M059J (cell line): ENCODE measurements around the gene ITSN1. TPM values are rescaled to one million over a fixed set of nuclear protein-coding genes. Genes with fewer than 3 reads are reported as not detected.
"Not testable (repeated sequence)": the region's sequence is repeated elsewhere in the genome, so short reads cannot be mapped to it uniquely, and the experiment has no call there.

Experiments used
- DNase-seq: peaks from one replicate; pipeline ENCODE4 v3.0.0-alpha.2; 2012; ENCODE audit warnings: low read depth
- total RNA-seq: library from RNA; depleted of rRNA; stranded (reverse); fragments of >200 nt; shearing (Covaris generic); gene quantifications from 2 replicates; pipeline ENCODE4 v1.2.3, GENCODE V29; 2014

Gene ITSN1
- total RNA-seq, 1 experiment from 2014 or later, result 25.2 TPM

- not testable (repeated sequence) for DNase-seq
Measured at GRCh38 chr21:33729139-33729538, 86.8 kb downstream of the ITSN1 start.

GRCh38 chr21:33729641-33730040, 87.3 kb downstream of the ITSN1 start:
- no peak for DNase-seq

- no peak for DNase-seq
Measured at GRCh38 chr21:33731447-33731846, 89.1 kb downstream of the ITSN1 start.

- no peak for DNase-seq
Measured at GRCh38 chr21:33732038-33732437, 89.7 kb downstream of the ITSN1 start.

- no peak for DNase-seq
Measured at GRCh38 chr21:33733601-33734000, 91.3 kb downstream of the ITSN1 start.

GRCh38 chr21:33734291-33734690, 92.0 kb downstream of the ITSN1 start:
- DNase-seq, result no peak

GRCh38 chr21:33734818-33735217, 92.5 kb downstream of the ITSN1 start:
- no peak for DNase-seq

GRCh38 chr21:33736569-33736968, 94.3 kb downstream of the ITSN1 start:
- no peak for DNase-seq

- DNase-seq, result no peak
Measured at GRCh38 chr21:33739701-33740100, 97.4 kb downstream of the ITSN1 start.

GRCh38 chr21:33747420-33747819, 105.1 kb downstream of the ITSN1 start:
- no peak for DNase-seq

GRCh38 chr21:33748903-33749302, 106.6 kb downstream of the ITSN1 start:
- no peak for DNase-seq

- DNase-seq, result no peak
Measured at GRCh38 chr21:33750017-33750416, 107.7 kb downstream of the ITSN1 start.

- no peak for DNase-seq
Measured at GRCh38 chr21:33751120-33751519, 108.8 kb downstream of the ITSN1 start.

GRCh38 chr21:33751533-33751932, 109.2 kb downstream of the ITSN1 start:
- DNase-seq, result no peak

- DNase-seq, result no peak
Measured at GRCh38 chr21:33752260-33752659, 110.0 kb downstream of the ITSN1 start.

GRCh38 chr21:33753886-33754285, 111.6 kb downstream of the ITSN1 start:
- DNase-seq, result no peak

GRCh38 chr21:33754481-33754880, 112.2 kb downstream of the ITSN1 start:
- DNase-seq, result no peak

GRCh38 chr21:33755354-33755753, 113.1 kb downstream of the ITSN1 start:
- no peak for DNase-seq

- peak; percentile 79 for DNase-seq
Measured at GRCh38 chr21:33760641-33761440, 118.5 kb downstream of the ITSN1 start.

- DNase-seq, result peak; percentile 99
Measured at GRCh38 chr21:33761441-33762036, 119.2 kb downstream of the ITSN1 start.

GRCh38 chr21:33762803-33763581, 120.7 kb downstream of the ITSN1 start:
- peak; percentile 80 for DNase-seq

GRCh38 chr21:33763582-33763899, 121.2 kb downstream of the ITSN1 start:
- no peak for DNase-seq

- peak; percentile 50 for DNase-seq
Measured at GRCh38 chr21:33767236-33767635, 124.9 kb downstream of the ITSN1 start.
